GM21737 (cell line): ENCODE results near the gene EPB41L4B.

Experiments
- ATAC-seq: cut with Tn5 transposase; IDR thresholded peaks from one replicate; pipeline ENCODE4 v1.9.1; 2021; ENCODE audit warnings: mild to moderate bottlenecking, moderate library complexity; ENCODE audit not compliant: unreplicated experiment

The EPB41L4B gene

GRCh38 chr9:109321727-109322126, 868 bp upstream of the EPB41L4B start:
- ATAC-seq: no peak

GRCh38 chr9:109320331-109320741, 523 bp downstream of the EPB41L4B start:
- ATAC-seq: peak; percentile 25

GRCh38 chr9:109319626-109320241, 1.1 kb downstream of the EPB41L4B start:
- ATAC-seq: peak; percentile 18

- no peak for ATAC-seq
These were observed 1.7 kb downstream of the EPB41L4B start for GRCh38 chr9:109319017-109319625.

- ATAC-seq: no peak
These were observed 2.7 kb downstream of the EPB41L4B start for GRCh38 chr9:109317979-109318741.

- no peak for ATAC-seq
These were observed 3.4 kb downstream of the EPB41L4B start for GRCh38 chr9:109317311-109317978.

GRCh38 chr9:109316207-109316640, 4.6 kb downstream of the EPB41L4B start:
- no peak for ATAC-seq

- no peak for ATAC-seq
These were observed 5.2 kb downstream of the EPB41L4B start for GRCh38 chr9:109315480-109316206.

- no peak for ATAC-seq
These were observed 6.8 kb downstream of the EPB41L4B start for GRCh38 chr9:109314011-109314531.

- no peak for ATAC-seq
These were observed 7.5 kb downstream of the EPB41L4B start for GRCh38 chr9:109313351-109313750.

- no peak for ATAC-seq
These were observed 8.1 kb downstream of the EPB41L4B start for GRCh38 chr9:109312783-109313182.

- ATAC-seq: no peak
These were observed 9.1 kb downstream of the EPB41L4B start for GRCh38 chr9:109311731-109312130.

GRCh38 chr9:109311286-109311685, 9.6 kb downstream of the EPB41L4B start:
- no peak for ATAC-seq

GRCh38 chr9:109310486-109310901, 10.4 kb downstream of the EPB41L4B start:
- ATAC-seq: no peak

GRCh38 chr9:109309282-109309681, 11.6 kb downstream of the EPB41L4B start:
- ATAC-seq: no peak

GRCh38 chr9:109307380-109308240, 13.2 kb downstream of the EPB41L4B start:
- no peak for ATAC-seq

- ATAC-seq: no peak
These were observed 15.1 kb downstream of the EPB41L4B start for GRCh38 chr9:109305801-109306200.

- no peak for ATAC-seq
These were observed 16.5 kb downstream of the EPB41L4B start for GRCh38 chr9:109304347-109304746.

- ATAC-seq: no peak
These were observed 17.0 kb downstream of the EPB41L4B start for GRCh38 chr9:109303900-109304299.

GRCh38 chr9:109302606-109303005, 18.3 kb downstream of the EPB41L4B start:
- ATAC-seq: no peak
